Measurements from ENCODE around the gene LMAN2. TPM values are rescaled to one million over a fixed set of nuclear protein-coding genes. Genes with fewer than 3 reads are reported as not detected.
A peak's percentile ranks its signal among the peaks of the same experiment; 100 is the strongest.

LMAN2 gene
- total RNA-seq, 2 experiments from 2014 or later = 116 to 144 TPM

DNA sequence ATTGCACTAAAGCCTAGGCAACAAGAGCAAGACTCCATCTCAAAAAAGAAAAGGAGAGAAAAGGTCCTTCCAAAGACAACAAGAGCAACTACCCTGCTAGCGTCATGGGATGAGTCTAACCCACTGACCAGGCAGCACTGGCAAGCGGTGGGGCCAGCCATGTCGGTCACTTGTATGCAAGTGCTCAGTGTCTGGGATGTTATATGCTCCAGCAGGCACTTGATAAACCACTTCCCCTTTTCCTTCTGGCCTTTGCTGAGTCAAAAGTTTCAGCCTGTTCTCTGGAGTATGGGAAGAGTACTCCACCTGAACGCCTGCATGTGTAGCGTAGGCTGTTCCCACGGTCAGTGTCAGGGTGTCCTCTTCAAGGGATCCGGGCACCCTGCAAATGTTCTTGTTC, 30.6 kb downstream of the LMAN2 start:
- POLR2A ChIA-PET = interaction anchor here (0.6 to 0.7 kb wide), 3 partner anchors 24 to 324 kb away, joined by 3 to 4 read pairs (median 3); no protein-coding TSS in a partner anchor

DNA sequence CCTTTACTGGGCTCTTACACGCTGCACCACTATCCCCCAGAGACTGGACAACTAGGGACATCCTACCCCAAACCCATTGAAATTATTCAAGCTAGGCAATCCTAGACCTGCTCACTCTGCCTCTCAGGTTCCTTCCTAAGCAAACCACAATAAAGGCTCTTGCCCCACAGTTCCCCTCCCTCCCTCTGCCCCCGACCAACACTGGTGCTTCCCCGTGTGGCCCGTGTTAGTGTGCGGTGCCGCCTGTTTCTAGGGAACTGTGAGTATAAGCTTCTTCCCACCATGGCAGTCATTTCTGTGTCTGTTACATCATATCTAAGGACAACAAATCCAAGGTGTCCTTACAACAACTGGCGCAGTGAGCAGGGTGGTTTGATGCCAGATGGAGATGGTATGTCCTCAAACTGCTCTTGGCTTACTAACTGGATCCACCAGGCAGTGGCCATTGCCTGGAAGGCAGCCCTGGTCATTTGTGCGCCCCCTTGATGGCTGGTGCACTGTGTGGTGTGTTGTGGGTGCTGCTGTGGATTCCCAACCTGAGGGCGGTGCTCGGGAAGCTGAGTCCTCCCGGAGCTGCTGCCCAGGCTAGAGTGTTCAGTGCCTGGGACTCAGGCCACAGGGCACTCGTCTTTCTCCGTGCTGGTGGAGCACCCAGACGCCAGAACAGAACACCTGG, 31.4 kb downstream of the LMAN2 start:
- POLR2A ChIA-PET = interaction anchor here (0.6 to 0.8 kb wide), 2 partner anchors 23 to 31 kb away, joined by 3 read pairs; no protein-coding TSS in a partner anchor
- BruUV-seq (replicated peaks) = no TSS peak
- intact Hi-C loops (cut with micrococcal nuclease; ENCODE audit: unreplicated experiment) = no loop called here
- Histone ChIP-seq H3K4me3 (ENCODE audit: low read depth, low read length, poor library complexity, severe bottlenecking) (no peak overlapping the region), H2AFZ (ENCODE audit: low read length) (no peak overlapping the region), H3K4me1 (ENCODE audit: insufficient read depth, low read length, poor library complexity, severe bottlenecking) (peaks cover 4% of the 10 kb centered on the region), H3K9me3 (ENCODE audit: low read length) (no peaks in the 10 kb centered on the region), H3K36me3 (ENCODE audit: insufficient read depth, low read length) (peaks cover 6% of the 10 kb centered on the region; the same call in 1 of the 2 replicates), H3K27ac (ENCODE audit: low read depth, low read length, poor library complexity, severe bottlenecking) (no peak overlapping the region), H3K4me2 (ENCODE audit: low read length) (no peak overlapping the region), H3K79me2 (ENCODE audit: insufficient read depth, low read depth, low read length) (no peaks in the 10 kb centered on the region), H4K20me1 (ENCODE audit: insufficient read depth, low read length) (no peaks in the 10 kb centered on the region), H3K9me2 (ENCODE audit: insufficient read depth, low read length) (no peaks in the 10 kb centered on the region)
- DNase-seq (ENCODE audit: low spot score) = no peak
- CTCF ChIA-PET (ENCODE audit: unreplicated experiment) = no interaction called here
- TF ChIP-seq, protein P1, sequence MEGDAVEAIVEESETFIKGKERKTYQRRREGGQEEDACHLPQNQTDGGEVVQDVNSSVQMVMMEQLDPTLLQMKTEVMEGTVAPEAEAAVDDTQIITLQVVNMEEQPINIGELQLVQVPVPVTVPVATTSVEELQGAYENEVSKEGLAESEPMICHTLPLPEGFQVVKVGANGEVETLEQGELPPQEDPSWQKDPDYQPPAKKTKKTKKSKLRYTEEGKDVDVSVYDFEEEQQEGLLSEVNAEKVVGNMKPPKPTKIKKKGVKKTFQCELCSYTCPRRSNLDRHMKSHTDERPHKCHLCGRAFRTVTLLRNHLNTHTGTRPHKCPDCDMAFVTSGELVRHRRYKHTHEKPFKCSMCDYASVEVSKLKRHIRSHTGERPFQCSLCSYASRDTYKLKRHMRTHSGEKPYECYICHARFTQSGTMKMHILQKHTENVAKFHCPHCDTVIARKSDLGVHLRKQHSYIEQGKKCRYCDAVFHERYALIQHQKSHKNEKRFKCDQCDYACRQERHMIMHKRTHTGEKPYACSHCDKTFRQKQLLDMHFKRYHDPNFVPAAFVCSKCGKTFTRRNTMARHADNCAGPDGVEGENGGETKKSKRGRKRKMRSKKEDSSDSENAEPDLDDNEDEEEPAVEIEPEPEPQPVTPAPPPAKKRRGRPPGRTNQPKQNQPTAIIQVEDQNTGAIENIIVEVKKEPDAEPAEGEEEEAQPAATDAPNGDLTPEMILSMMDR (conservative IDR thresholded peaks at IDR 0.05; ENCODE audit: low read length) = no peak
- no peak for TF ChIP-seq EZH2phosphoT487 (IDR thresholded peaks at IDR 0.05; ENCODE audit: borderline replicate concordance, low read depth, low read length)

More for the DNA sequence above, 30.6 kb downstream of the LMAN2 start:
- CTCF ChIA-PET (ENCODE audit: unreplicated experiment) = no interaction called here
- Histone ChIP-seq H4K20me1 (ENCODE audit: insufficient read depth, low read length) (no peaks in the 10 kb centered on the region), H3K27ac (ENCODE audit: low read depth, low read length, poor library complexity, severe bottlenecking) (no peak overlapping the region), H3K79me2 (ENCODE audit: insufficient read depth, low read depth, low read length) (no peaks in the 10 kb centered on the region), H3K4me1 (ENCODE audit: insufficient read depth, low read length, poor library complexity, severe bottlenecking) (peaks cover 4% of the 10 kb centered on the region), H3K9me3 (ENCODE audit: low read length) (no peaks in the 10 kb centered on the region), H3K4me2 (ENCODE audit: low read length) (no peak overlapping the region), H3K36me3 (ENCODE audit: insufficient read depth, low read length) (peaks cover 6% of the 10 kb centered on the region; the same call in 1 of the 2 replicates), H3K9me2 (ENCODE audit: insufficient read depth, low read length) (no peaks in the 10 kb centered on the region), H3K4me3 (ENCODE audit: low read depth, low read length, poor library complexity, severe bottlenecking) (no peak overlapping the region), H2AFZ (ENCODE audit: low read length) (no peak overlapping the region)
- no TSS peak for BruUV-seq (replicated peaks)
- no peak for DNase-seq (ENCODE audit: low spot score)
- no peak for TF ChIP-seq EZH2phosphoT487 (IDR thresholded peaks at IDR 0.05; ENCODE audit: borderline replicate concordance, low read depth, low read length)
- TF ChIP-seq, protein P1 (conservative IDR thresholded peaks at IDR 0.05; ENCODE audit: low read length) = no peak
- intact Hi-C loops (cut with micrococcal nuclease; ENCODE audit: unreplicated experiment) = no loop called here

DNA sequence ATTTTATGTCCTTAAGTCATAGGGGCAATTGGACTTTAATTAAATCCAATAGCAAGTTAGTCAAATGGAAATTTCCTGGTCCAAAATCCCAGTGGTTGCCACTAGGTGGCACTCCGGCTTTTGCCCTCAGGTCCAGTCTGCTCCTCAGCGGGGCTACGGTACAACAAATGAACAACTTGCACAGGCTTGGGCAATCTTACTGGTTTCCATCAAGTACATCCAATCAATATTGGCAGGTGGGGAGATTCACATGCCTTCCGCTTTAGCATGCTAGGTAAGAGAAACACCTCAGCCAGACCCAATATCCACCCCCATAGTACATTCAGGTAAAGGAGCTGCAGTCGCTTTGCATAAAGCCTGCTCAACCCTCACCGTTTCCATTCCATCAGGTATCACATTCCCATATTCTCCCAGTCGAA, 33.5 kb downstream of the LMAN2 start:
- H3K9me2 ChIP-seq (ENCODE audit: insufficient read depth, low read length) = no peaks in the 10 kb centered on the region
- intact Hi-C loops (cut with micrococcal nuclease; ENCODE audit: unreplicated experiment) = loop anchor here (1.0 kb wide), 2 partner anchors 72 to 136 kb away; no protein-coding TSS in a partner anchor
- peak; percentile 82 for DNase-seq (ENCODE audit: low spot score)
- no peaks in the 10 kb centered on the region for H3K9me3 ChIP-seq (ENCODE audit: low read length)
- peaks cover 11% of the 10 kb centered on the region for H3K4me1 ChIP-seq (ENCODE audit: insufficient read depth, low read length, poor library complexity, severe bottlenecking)
- peaks cover 6% of the 10 kb centered on the region; the same call in 1 of the 2 replicates for H3K36me3 ChIP-seq (ENCODE audit: insufficient read depth, low read length)
- H3K4me3 ChIP-seq (ENCODE audit: low read depth, low read length, poor library complexity, severe bottlenecking) = no peak overlapping the region
- H3K79me2 ChIP-seq (ENCODE audit: insufficient read depth, low read depth, low read length) = no peaks in the 10 kb centered on the region
- no peak overlapping the region for H3K4me2 ChIP-seq (ENCODE audit: low read length)
- no peak overlapping the region for H3K27ac ChIP-seq (ENCODE audit: low read depth, low read length, poor library complexity, severe bottlenecking)
- H2AFZ ChIP-seq (ENCODE audit: low read length) = no peak overlapping the region
- BruUV-seq (replicated peaks) = no TSS peak
- TF ChIP-seq, protein P1 (conservative IDR thresholded peaks at IDR 0.05; ENCODE audit: low read length) = peak; percentile 99
- TF ChIP-seq EZH2phosphoT487 (IDR thresholded peaks at IDR 0.05; ENCODE audit: borderline replicate concordance, low read depth, low read length) = no peak
- POLR2A ChIA-PET = interaction anchor here (0.7 kb wide), 1 partner anchor 482 kb away, joined by 3 read pairs; no protein-coding TSS in a partner anchor
- CTCF ChIA-PET (ENCODE audit: unreplicated experiment) = no interaction called here
- no peaks in the 10 kb centered on the region for H4K20me1 ChIP-seq (ENCODE audit: insufficient read depth, low read length)

Data from OCI-LY7 (cell line).